LNCaP clone FGC (cell line): Measurements from ENCODE around the gene POU3F3.

Source experiments
- DNase-seq: peaks from one replicate; pipeline ENCODE4 v3.0.0-alpha.2; 2011; ENCODE audit warnings: low read depth
- H3K4me3 ChIP-seq: 2 replicates; pipeline ENCODE4 v1.5.1; 2011; ENCODE audit warnings: mild to moderate bottlenecking, low read depth, low read length, control low read depth
- TF ChIP-seq, protein P1 (sequence below): IDR thresholded peaks from 2 replicates; pipeline ENCODE4 v1.5.1; 2012; ENCODE audit warnings: mild to moderate bottlenecking; ENCODE audit not compliant: control insufficient read depth, insufficient read depth; ENCODE audit errors: extremely low read depth

The POU3F3 gene

DNA sequence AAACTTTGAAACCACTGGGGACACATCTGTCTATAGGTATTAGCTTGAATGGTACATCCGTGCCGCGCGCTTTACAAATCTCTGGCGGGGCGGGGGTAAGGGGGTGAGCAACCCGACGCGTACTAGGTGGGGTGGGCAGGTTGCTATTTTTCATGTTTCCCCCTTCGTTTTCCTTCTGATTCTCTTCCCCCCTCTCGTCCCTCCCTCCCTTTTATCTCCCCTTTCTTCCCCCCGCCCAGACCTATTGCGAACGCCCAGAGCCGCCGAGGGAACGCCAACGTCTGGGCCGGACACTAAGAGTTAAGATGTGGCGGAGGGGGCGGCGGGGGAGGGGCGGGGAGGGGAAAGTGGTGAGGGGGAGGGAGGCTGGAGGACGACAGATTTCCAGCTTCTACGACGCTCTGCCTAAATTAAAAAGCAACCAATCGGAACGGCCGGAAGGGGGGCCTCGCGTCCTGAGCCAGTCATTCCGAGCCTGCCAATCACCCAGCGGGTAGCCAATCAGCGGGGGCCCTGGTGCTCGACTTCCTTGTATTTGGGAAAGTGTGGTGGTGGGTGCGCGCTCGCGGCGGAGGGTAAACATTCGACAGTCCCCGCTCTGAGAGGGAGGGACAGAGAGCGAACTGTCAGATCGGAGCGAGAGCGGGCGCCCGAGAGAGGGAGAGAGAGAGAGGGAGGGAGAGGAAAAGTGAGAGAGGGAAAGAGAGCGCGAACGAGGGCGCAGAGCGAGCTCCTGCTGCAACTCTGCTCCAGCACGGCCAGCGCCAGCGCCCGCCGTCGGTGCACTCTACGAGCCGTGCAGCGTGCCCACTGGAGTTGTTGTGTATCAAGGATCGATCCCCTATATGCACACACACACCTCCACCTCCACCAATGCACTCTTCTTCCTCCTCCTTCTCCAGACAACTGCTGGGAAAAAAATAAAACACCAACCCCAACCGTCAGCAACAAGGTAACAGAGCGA is at the start of gene POU3F3:
POU3F3 (plus strand) TSS at position 582 of the 964 bp plus-strand sequence. CDS start 1,396 bp downstream, outside the sequence.
- peak within 1 kb of the TSS; percentile 29; the same call in 1 of the 2 replicates for H3K4me3 ChIP-seq
- no peak for DNase-seq
- TF ChIP-seq, protein P1, sequence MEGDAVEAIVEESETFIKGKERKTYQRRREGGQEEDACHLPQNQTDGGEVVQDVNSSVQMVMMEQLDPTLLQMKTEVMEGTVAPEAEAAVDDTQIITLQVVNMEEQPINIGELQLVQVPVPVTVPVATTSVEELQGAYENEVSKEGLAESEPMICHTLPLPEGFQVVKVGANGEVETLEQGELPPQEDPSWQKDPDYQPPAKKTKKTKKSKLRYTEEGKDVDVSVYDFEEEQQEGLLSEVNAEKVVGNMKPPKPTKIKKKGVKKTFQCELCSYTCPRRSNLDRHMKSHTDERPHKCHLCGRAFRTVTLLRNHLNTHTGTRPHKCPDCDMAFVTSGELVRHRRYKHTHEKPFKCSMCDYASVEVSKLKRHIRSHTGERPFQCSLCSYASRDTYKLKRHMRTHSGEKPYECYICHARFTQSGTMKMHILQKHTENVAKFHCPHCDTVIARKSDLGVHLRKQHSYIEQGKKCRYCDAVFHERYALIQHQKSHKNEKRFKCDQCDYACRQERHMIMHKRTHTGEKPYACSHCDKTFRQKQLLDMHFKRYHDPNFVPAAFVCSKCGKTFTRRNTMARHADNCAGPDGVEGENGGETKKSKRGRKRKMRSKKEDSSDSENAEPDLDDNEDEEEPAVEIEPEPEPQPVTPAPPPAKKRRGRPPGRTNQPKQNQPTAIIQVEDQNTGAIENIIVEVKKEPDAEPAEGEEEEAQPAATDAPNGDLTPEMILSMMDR: no peak

DNA sequence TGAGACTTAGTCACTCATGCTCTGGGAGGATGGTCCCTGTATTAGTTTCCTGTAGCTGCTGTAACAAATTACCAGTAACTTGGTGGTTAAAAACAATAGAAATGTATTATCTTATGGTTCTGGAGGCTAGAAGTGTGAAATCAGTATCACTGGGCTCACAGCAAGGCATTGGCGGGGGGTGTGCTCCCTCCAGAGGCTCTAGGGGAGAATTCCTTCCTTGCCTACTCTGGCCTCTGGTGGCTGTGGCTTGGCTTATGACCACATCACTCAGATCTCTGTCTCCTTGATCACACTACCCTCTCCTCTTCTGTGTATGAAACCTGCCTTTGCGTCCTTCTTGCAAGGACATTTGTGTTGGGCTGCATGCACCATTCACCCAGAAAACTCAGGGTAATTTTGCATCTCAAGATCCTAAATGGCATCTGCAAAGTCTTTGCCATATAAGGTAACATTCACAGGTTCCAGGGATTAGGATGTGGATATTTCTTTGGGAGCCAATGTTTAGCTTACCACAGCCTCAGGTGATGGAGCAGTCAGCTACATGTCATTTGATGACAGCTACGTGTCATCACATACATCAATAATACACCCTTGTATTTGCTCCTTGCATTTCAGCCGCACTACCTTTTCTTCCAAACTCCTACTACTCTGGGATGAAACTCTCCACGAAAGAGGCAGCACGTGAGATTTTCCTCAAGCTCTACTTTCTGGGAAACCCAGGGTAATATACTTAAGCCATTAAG is 49.6 kb upstream of the POU3F3 start:
- TF ChIP-seq, protein P1: peak; percentile 40
- no peak overlapping the region for H3K4me3 ChIP-seq
- DNase-seq: no peak

DNA sequence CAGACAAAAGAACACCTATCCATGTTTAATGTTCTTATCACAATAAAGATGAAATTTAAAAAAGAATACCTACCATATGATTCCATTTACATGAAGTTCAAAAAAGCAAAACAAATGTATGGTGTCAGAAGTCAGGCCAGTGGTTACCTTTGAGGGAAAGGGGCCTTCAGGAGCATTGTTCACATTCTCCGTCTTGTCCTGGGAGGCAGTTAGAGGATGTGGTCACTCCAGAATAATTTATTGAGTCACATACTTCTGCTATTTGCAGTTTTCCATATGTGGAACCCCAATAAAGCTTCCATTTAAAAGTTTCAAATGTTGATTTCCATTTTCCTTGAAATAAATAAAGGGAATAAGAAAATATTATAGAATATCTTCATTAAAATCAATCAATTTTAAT is 41.6 kb upstream of the POU3F3 start:
- no peak for DNase-seq
- TF ChIP-seq, protein P1: no peak
- H3K4me3 ChIP-seq: no peak overlapping the region

DNA sequence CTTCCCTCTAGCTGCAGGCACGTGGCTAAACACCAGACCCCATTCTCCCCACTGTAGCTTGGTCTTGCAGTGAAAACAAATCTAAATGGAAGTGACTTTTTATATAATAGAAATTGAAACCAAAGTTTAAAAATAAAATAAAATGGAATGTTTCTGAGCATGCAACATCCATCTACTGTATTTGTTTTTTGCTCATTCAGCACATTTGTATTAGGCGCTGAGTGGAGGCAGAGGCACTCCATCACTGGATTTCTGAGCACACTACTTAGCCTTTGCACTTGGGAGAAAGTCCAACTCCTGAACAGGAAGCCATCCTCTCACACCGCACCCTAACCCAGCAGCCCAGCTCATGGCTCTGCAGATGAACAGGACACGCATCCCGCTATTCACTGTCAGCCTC is 37.8 kb upstream of the POU3F3 start:
- DNase-seq: no peak
- TF ChIP-seq, protein P1: no peak
- H3K4me3 ChIP-seq: no peak overlapping the region

DNA sequence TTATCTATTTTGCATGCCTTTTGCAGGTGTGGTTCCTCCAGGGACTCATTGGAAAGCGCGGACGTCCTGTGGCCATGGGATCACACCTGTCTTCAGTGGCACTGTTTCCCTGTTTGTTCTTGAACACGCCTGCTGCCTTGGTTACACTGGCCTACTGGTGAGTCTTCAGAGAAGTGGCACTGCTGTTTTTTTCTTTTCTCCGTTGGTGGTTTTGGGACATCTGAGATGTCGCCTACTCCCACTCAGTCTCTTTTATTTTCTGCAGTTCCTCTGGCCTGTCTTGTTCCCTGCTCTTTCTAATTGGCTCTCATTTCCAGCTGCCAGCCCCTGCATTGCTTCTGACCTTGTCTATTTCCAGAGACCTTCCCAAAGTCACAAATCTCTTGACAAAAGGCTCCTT is 35.7 kb upstream of the POU3F3 start:
- no peak overlapping the region for H3K4me3 ChIP-seq
- TF ChIP-seq, protein P1: no peak
- DNase-seq: no peak

DNA sequence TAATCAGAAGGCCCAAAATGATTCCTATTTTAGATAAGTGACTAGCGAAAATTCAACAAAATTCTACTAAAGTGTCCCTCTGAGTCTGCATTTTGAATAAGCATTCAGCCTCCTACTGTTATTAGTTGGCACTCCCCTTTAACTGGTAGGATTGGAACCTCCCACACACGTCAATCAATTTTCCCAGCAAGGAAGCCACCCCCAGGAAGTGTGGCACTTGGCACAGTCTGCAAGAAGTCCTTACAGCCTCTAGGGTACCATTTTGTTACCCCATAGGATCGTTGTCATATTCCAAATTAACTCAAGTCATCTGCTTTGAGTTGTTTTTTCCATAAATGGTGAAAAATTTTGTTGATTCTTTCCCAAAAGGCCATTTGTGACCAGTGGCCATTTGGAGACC is 33.8 kb upstream of the POU3F3 start:
- H3K4me3 ChIP-seq: no peak overlapping the region
- DNase-seq: no peak
- TF ChIP-seq, protein P1: no peak
